Neural cell (in vitro differentiated cells): Measurements from ENCODE around the gene GUSB.

ENCODE experiments used
- CTCF ChIP-seq: fragments of 450-650 bp; IDR thresholded peaks from 2 replicates; pipeline ENCODE4 v1.5.1; 2014; ENCODE audit warnings: antibody characterized with exemption, mild to moderate bottlenecking, moderate library complexity; ENCODE audit not compliant: poor library complexity, severe bottlenecking
- EZH2 ChIP-seq: fragments of 200-600, 300-800 bp; shearing (Covaris generic), sonication (generic); IDR thresholded peaks from 2 replicates; pipeline ENCODE4 v1.6.1; 2014; ENCODE audit warnings: antibody characterized with exemption, low read length, borderline replicate concordance, mild to moderate bottlenecking; ENCODE audit not compliant: insufficient read depth, poor library complexity, severe bottlenecking
- POLR2AphosphoS5 ChIP-seq: IDR thresholded peaks from 2 replicates; pipeline ENCODE4 v1.6.1; 2012
- REST ChIP-seq: IDR thresholded peaks from 2 replicates; pipeline ENCODE4 v1.6.1; 2012; ENCODE audit warnings: borderline replicate concordance
- SMC3 ChIP-seq: fragments of 450-650 bp; conservative IDR thresholded peaks from 2 replicates; pipeline ENCODE4 v1.6.1; 2014; ENCODE audit warnings: antibody characterized with exemption, mild to moderate bottlenecking, moderate library complexity; ENCODE audit not compliant: poor library complexity
- TAF1 ChIP-seq: IDR thresholded peaks from 2 replicates; pipeline ENCODE4 v1.6.1; 2012; ENCODE audit warnings: low read depth

- TF ChIP-seq CTCF (no peak), REST (no peak), SMC3 (no peak), TAF1 (no peak), POLR2AphosphoS5 (no peak), EZH2 (no peak)
These were observed 7.7 kb downstream of the GUSB start for GRCh38 chr7:65974191-65974801.
